Measurements from ENCODE around the gene RUNX2.
"Not testable (repeated sequence)": the region's sequence is repeated elsewhere in the genome, so short reads cannot be mapped to it uniquely, and the experiment has no call there.

RUNX2 gene

DNA sequence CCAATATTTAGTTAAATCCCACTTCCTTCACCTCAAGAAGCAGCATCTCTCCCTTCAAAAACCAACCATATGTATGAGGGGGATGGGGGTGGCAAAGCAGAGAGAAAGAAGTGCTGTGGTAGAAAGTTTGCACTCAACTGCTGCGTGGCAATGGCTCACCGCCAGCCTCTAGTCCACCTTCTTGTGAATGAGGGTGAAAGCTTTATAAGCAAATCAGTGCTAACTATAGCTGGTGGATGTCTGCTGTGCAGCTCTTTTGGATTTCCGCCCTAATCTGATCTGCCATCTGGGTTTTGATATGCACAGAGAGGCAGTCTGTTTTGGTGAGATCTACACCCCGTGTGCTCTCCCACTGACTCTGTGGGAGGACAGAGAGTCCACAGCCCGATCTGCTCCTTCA, 330.8 kb downstream of the RUNX2 start:
- DNase-seq: no peak

DNA sequence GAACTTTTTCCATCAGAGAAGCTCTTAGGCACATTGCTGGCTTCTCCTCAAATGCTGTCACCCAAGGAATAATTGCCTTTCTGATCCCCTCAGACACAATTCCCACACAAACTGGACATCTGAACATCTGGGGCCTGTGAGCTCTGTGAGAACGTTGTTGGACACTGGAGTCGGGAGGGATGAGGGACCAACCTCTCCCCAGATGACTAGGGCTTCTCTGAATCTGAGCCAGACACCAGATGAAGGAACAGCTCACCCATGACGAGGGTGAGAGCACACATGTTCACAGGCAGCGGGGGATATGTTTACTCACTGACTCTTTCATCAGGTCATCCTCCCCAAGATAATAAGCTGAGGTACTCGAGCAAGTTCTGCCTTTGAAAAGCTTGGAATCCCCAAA, 333.5 kb downstream of the RUNX2 start:
- DNase-seq: no peak

DNA sequence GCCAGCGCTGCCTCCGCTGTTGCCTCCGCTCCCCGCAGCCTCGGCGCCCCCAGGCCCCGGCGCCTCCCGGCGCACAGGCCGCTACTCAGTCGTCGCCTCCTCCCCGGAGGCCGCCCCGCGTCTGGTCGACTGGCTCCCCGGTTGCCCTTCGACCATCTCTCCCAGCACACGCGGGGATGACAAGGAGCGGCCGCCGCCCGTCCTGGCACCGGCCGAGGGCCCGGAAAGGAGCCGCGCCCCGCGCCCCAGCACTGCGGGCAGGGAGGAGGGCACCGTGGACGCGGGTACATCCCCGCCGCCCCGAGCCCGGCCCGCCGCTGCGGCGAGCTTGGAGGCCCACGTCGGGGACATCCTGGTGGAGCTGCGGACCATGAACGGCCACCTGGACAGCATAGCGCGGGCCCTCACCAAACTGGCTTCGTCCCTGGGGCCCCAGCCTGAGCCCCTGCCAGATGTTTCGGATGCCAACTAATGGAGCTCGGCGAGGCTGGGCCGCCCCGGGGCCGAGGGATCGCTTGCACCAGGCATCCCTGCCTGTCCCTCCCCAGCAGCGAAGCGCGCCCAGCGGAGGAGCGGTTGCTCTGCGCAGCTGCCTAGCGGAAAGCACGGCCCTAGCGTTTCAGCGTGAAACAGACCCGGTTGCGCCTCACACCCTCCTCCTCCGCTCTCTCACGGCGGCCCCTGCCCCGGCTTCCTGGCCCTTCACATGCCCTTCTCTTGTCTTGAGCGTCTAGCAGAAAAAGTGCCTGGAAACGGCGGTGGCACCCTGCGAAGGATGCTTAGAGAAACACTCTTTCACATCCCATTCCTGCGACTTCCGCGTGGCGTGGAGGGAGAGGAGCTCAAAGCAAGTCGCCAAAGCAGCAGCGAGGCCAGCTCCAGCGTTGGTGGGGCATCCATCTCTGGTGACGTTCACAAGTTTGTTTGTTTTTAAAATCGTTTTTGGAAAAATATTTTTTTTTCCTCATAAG, 335.4 kb downstream of the RUNX2 start:
- no peak for DNase-seq

DNA sequence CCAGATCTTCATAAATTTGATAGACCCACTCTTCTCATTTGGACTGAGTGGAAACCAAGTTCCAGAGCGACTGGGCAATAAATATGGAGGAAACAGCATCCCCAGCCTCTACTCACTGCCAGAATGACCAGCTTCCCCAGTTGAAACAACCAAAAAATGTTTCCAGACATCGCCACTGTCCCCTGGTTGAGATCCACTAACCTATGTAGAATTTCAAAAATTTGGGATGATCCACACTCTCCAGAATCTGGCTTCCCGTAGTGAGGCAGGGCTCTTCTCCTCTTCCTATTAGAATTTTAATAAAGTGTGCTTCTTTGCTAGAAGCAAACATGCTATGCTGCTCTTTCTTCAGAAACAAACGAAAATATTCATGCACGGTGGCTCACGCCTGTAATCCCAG, 336.6 kb downstream of the RUNX2 start:
- no peak for DNase-seq

DNA sequence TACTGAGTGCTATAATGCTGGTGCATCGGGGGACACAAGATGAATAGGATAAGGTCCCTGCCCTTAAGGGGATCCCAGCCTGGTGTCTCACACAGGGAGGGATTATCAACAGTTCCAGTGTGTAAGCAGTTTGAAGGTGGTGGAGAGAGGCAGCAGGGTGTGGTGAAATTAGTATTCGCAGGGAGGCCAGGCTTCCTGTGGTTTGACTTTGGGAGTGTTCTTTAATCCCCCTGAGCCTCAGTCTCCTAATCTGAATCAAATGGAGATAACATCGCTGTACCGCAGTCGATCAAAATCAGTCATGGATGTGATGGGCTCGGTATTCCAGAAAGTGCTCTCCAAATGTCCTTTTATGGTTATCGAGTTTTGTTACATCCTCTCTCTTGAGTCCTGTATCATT, 337.7 kb downstream of the RUNX2 start:
- no peak for DNase-seq

DNA sequence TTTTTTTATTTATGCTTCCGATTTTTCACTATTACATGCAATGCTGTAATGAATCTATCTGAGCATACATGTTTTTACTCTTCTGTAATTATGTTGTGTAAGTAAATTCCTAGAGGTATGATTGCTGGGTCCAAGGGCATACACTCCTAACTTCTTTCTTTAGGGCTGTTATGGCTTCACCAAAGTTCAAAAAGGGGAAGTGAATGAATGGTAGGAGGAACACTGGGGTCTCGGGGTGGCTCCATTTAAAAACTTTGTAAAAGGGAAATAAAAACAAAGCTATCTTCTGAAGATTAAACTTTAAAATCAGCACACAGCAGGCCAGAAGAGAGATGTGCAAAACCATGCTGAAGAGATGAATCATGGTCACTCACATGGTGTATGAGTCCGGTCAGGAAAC, 338.7 kb downstream of the RUNX2 start:
- no peak for DNase-seq

DNA sequence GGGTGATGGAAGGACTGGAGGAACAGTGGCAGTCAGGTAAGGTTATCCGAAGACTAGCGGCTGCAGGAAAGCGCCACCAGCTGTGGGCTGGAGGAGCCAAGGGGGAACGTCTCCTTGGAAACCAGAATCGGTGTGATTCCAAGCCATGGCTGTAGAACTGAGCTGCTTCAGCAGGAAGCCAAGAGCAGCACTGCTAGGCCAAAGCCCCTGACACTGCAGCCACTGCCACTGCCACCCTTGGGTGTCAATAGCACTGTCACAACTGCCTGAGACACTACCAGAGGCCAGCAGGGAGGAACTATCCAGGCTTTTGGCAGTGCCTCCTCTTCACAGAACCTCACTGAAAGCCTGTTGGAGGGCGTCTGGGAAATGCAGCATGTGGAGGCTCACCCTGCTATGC, 339.2 kb downstream of the RUNX2 start:
- DNase-seq: no peak

DNA sequence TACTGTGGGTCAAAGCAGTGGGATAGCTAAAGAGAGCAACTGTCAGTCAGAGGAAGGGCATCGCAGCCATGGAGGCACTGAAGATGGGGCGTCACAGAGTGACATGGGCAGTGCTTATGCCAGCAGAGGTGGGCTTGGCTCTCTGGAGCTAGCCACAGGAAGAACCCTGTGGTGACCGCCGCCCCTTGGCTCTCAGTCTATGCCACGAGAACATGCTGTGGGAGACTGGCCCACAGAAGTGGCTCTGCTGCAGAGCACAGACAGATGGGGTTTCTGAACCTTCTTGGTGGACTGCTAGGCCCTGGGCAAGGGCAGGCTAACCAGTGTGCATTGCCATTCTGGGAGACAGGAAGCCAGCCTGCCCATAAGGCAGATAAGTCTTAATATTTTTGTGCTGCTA, 339.6 kb downstream of the RUNX2 start:
- no peak for DNase-seq

DNA sequence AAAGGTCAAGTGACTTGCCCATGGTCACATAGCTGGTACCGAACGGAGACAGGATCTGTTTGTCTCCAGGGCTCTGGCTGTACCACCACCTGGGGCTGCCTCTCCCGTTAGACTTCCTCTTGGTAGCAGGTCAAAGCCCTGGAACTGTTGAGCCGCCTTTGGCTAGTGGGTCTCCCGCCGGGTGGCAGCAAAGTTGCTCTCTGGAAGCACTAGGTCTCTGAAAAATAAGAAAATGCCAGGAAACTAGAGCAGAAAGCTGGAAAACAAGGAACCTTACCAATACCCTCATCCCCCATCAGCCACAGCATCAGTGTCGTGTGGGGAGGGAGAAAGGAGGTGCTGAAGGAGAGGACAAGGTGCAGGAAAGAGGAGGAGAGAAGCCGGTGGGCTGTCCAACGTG, 340.6 kb downstream of the RUNX2 start:
- DNase-seq: no peak

DNA sequence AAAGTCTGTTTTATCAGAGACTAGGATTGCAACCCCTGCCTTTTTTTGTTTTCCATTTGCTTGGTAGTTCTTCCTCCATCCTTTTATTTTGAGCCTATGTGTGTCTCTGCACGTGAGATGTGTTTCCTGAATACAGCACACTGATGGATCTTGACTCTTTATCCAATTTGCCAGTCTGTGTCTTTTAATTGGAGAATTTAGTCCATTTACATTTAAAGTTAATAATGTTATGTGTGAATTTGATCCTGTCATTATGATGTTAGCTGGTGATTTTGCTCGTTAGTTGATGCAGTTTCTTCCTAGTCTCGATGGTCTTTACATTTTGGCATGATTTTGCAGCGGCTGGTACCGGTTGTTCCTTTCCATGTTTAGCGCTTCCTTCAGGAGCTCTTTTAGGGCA, 345.0 kb downstream of the RUNX2 start:
- not testable (repeated sequence) for DNase-seq

DNA sequence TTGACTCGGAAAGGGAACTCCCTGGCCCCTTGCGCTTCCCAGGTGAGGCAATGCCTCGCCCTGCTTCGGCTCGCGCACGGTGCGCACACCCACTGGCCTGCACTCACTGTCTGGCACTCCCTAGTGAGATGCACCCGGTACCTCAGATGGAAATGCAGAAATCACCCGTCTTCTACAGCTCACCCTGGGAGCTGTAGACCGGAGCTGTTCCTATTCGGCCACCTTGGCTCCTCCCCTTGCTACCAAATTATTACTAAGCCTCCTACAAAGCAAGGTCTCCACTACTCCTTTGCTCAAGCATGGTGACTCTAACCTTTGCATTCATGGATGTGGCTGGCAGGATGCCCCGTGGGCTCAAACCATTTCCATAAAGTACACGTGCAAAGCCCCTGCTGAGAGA, 347.0 kb downstream of the RUNX2 start:
- not testable (repeated sequence) for DNase-seq

DNA sequence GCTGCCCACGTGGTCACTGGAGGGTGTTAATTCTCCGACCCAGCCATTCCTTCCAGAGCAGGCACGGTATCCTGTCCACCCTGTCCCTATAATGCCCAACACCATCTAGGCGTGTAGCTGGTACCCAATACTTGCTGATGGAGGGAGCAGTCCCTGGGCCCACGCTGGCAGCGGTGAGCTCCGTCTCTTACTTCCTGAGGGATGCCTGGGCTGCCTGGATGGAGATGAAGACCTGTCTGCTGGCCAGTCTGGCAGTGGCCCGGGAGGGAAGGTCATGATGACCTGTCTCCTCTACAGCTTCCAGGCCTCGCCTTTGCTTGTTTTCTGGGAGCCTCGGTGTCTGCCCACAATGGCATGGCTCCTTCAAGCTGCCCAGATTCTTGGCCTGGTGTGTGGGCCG, 347.5 kb downstream of the RUNX2 start:
- DNase-seq: no peak

DNA sequence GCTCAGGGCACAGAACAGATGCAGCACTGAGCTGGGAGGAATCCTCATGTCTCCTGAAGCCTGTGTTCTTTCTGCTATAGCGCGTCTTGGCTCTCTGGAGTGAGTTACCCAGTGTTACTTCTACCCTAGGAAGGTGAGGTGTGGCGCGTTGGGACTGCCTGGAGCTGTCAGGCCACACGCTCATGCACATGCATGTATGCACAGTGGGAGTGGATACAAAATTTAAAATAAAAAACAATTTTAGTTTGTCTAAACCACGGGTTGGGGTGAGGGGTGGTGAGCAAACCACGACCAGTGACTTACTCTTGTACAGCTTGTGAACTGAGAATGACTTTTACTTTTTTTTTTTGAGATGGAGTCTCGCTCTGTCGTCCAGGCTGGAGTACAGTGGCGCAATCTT, 348.2 kb downstream of the RUNX2 start:
- DNase-seq: no peak

DNA sequence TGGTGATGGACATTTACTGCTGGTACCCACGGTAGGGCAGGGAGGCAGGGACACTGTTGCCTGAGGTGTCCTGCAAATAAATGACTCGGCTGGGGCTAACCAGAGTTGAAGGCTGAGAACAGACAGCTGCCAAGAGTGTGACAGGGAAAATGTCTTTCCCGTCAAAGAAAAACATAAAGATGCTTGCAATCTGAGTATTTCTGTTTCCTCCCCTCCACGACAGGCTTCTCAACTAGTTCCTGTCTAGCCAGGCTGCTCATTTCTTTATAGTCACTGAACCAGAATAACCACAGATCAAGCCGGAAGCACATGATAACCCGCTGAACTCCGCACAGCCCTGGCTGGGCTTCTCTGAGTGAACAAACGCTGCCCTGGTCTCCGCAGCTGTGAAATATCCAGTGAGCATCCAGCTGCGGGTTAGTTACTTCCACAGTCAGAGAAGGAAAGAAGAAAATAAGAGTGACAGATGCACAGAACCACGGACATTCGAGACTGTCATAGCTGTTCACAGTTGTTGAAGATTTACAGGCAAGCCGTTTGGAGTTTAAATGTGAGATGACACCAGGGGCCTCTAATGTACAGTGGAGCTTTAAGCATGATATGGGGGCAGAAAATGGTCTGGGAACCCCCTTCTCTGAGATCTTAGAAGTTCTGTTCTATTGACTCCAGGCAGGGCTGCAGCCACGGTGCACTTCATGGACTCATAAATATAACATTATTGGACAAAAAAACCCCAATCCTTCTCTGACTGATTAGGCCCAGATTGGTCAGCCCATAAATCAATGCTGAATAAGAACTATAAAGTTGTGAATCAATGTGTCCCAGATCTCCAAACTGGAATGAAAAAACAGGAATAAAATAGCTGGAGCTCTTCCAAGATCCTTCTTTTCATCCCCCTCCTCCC, 349.5 kb downstream of the RUNX2 start:
- no peak for DNase-seq

DNA sequence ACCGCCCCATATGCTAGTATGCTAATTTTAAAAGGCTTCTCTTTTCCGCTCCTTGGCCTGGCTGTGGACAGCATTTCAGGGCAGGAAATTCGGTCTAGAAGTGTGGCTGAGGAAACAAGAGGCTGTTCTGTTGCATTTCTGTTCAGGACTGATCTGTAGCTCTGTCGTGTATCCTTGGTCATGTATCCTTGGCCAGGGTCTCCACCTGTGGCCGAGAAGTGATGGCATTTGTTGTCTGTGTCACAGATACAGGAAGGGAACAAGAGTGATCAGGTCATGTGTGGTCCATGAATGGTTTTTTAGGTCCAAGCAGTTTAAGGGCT, 350.1 kb downstream of the RUNX2 start:
- DNase-seq: no peak

DNA sequence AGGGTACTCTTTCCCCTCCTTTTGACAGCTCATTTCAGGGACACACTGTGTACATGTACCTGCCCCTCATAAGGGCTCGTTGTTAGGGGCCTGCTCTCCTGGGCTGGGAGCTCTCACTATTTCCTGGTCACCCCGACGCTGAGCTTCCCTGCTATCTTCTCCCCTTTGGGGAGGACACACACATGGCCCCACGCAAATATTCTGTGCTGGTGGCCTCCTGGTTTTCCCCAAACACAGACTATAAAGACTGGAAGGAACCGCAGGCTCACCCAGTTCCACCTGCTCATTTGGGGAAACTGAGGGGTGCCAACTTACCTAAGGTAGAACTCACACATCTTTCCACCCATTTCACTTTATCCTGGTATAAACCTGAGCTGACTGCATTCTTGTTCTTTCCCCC, 351.0 kb downstream of the RUNX2 start:
- DNase-seq: no peak

DNA sequence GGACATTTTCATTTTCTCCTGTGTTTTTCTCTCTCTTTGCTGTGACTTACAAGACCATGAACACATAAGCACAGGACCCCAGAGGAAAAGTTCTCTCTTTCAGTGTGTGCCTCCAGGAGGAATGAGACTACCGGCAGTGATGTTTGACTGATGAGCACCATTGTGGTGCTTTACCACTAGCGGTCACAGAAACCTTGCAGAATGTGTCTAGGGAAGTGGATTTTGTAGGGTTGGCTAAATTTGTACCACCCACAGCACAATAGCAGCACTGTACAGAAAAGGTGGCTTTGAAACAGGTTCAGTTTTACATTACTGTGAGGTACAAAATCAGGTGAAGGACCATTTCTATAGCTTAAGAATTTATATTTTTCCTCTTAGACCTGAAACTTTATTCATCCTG, 351.5 kb downstream of the RUNX2 start:
- no peak for DNase-seq

DNA sequence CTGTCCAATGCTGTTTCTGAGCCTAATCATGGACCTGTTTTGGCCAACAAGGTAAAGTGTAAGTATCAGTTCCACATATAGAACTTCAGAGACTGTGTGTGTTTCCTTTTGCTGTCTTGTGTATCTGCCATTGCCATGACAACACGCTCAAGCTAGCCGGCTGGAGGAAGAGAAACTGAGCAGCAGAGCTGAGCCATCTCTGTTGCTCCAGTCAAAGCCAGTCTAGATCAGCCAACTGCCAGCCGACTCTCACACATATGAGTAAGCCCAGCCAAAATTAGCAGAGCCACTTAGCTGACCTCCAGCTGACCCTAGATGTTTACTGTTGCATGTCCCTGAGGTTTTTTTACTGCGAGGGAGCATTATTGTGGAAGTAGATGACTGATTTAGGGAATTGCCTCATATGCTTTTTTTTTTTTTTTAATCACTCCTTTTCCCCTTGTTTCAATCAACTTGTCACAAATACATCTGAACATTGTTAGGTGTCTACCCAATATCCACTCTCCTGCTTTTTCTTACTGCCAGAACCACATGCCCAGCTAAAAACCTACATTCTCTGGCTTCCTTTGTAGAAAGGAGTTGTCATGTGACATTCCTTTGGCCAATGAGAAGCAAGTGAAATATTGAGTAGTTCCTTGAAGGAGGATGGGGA, 353.9 kb downstream of the RUNX2 start:
- DNase-seq: peak; percentile 70

DNA sequence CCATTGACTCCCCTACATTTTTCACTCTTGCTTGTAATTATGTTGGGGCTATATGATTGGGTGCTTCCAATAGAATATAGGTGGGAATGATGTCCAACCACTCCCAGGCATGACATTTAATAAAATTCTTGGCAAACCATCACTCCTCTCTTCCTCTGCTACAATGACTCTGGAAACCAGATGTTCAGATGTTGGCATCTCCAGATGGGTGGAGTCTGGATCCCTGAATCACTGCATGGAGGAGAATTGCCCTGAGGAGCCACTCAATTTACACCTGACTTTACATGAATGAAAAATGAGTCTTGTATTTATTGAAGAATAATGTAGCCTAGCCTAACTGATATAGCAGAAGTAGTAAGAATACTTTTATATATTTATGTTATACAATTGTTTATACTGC, 356.3 kb downstream of the RUNX2 start:
- no peak for DNase-seq

DNA sequence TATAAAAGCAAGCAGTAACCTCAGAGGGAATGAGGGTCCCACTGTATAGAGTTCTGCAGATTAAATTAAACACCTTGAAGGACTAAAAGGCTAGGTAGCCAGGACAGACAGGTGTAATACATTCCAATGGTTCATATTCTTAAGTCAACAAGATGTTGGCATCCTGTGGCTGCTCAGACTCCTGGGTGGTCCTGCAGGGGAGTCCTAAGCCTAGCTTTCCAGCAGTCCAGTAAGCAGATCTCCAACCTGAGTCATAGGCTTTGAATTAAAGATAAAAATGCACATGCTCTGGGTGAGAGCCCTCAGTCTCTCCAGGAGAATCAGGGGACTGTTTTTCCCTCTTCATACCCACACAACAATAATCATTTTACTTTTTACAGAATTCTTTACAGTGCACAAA, 356.9 kb downstream of the RUNX2 start:
- no peak for DNase-seq

DNA sequence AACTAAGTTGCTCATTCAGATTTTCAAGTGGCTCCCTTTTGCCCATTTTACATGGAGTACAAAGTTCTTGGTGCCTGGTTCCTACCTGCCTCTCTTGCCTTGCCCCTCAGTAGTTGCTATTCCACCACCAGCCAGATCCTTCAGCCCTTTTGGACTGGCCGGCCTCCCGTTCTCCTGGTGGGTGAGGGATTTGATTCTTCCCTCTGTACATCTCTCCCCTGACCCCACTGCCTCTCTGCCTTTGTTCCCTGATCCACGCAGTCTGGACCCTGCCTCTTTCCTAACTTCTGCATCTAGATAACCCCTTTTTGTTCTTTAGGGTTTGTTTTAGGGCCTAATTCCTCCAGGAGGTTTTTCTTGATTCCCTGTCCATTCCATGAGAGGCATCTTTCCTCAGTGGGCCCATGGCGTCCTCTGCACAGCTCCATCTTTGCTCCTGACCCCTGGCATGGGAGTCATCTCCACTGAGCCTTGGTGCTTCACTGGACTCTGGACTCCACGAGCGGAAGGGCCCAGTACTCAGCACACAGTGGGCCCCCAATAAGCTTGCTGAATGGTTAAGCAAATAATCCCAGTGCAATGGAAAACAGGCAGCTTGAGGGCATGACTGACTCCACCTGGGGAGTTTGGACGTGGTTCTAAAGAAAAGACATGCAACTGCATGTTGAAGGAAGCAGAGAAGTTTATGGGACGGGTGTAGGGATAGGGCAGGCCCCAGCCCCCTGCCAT, 358.9 kb downstream of the RUNX2 start:
- no peak for DNase-seq

DNA sequence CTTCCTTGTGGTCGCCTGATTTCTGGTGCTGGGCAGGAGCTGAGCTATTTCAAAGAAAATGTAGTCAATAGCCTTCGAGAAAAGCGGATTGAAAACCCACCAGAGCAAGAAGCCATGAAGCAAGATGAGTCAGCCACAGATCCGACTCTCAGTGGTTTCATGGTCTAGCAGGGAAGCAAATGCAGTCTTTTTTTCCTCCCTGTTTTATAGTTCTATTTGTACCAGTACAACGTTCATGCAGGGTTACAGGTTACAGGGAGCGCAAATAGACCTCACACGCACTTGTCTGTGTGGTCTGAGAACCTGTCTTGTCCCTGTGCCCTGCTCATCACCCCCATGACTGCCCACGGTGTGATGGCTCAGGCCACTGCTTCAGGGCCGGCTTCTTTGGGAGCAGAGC, 359.4 kb downstream of the RUNX2 start:
- DNase-seq: no peak

DNA sequence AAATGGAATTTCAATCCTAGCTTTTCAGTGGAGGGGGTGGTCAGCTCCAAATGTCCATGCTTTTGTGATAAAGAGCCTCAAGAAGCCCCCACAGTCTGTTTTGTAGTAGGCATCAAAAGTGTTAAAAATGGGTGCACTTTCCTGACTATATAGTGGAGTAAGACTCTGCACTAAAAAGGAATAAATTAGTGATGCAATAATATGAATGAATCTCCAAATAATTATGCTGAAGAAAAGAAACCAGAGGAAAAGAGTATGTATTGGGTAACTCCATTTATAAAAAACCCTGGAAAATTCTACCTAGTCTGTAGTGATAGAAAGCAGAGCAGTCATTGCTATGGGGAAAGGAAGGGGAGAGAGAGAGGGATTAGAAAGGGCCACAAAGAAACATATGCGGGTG, 360.1 kb downstream of the RUNX2 start:
- DNase-seq: no peak

All from SIG-M5 (cell line).